ENCODE measurements around the gene IFNA6.

IFNA6 gene

GRCh38 chr9:21326526-21327139 is 24.1 kb downstream of the IFNA6 start:
- peak; percentile 56 to 82 (median 76) for DNase-seq

GRCh38 chr9:21324047-21324446 is 26.6 kb downstream of the IFNA6 start:
- peak; percentile 32 to 44 (median 42) for DNase-seq

GRCh38 chr9:21322911-21323461 is 27.7 kb downstream of the IFNA6 start:
- no peak for DNase-seq

- no peak for DNase-seq
Observed at GRCh38 chr9:21320465-21320864, 30.2 kb downstream of the IFNA6 start.

GRCh38 chr9:21317956-21318923 is 32.4 kb downstream of the IFNA6 start:
- DNase-seq, result peak; percentile 62 to 71 (median 69)

- DNase-seq, result no peak
Observed at GRCh38 chr9:21316860-21317259, 33.8 kb downstream of the IFNA6 start.

- no peak for DNase-seq
Observed at GRCh38 chr9:21316032-21316842, 34.5 kb downstream of the IFNA6 start.

- DNase-seq, result no peak
Observed at GRCh38 chr9:21314152-21314551, 36.5 kb downstream of the IFNA6 start.

- DNase-seq, result peak in 1 of 3 donors; percentile 8
Observed at GRCh38 chr9:21311889-21312288, 38.8 kb downstream of the IFNA6 start.

- DNase-seq, result no peak
Observed at GRCh38 chr9:21305213-21305612, 45.5 kb downstream of the IFNA6 start, which contains the start of gene IFNA5. Gene IFNA5 (minus strand): TSS chr9:21305313. CDS start chr9:21305256, 57 bp downstream.

Data from suppressor macrophage treated with lipopolysaccharide for 1 hour (primary cell).